ENCODE results near the gene ANKS6. TPM values are rescaled to one million over a fixed set of nuclear protein-coding genes. Genes with fewer than 3 reads are reported as not detected.
A peak's percentile ranks its signal among the peaks of the same experiment; 100 is the strongest.

Gene ANKS6
- total RNA-seq, 6 donors from 2014 or later, result 25.6 to 56.2 (median 34.2) TPM

DNA sequence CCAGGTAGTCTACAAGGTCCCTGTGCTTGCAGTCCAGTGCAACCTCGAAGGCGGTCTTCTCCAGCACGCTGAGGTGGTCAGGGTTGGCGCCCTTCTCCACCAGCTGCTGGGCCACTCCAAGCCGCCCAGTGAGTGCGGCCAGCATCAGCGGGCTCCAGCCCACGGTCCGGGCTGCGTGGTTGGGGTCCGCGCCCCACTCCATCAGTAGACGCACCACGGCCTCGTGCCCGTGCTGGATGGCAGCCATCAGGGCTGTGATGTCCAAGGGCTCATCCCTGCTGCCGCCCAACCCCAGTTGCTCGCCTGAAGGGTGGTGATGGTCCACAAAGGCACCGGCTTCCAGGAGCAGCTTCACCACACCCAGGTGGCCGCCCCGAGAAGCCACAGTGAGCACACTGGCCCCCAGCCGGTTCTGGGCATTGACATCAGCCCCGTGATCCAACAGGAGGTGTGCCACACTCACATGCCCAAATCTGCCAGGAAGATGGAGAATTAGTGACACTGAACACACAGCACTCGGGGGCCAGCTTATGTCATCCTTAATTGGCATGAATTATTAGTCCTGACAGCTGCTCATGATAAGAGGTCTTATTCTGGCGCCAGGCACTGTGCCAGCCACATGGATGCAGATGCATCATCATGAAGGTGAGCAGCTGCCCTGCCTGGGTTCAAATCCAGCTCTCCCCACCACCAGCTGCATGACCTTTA, 6.1 kb downstream of the ANKS6 start:
- H3K27ac ChIP-seq, result no peak overlapping the region
- peaks cover 12 to 38% (median 21%) of the 10 kb centered on the region in 4 donors for H3K4me1 ChIP-seq
- H3K36me3 ChIP-seq, result peaks cover 0 to 21% (median 5%) of the 10 kb centered on the region in 4 donors
- no peaks in the 10 kb centered on the region for H3K9me3 ChIP-seq
- TF ChIP-seq, protein P1, sequence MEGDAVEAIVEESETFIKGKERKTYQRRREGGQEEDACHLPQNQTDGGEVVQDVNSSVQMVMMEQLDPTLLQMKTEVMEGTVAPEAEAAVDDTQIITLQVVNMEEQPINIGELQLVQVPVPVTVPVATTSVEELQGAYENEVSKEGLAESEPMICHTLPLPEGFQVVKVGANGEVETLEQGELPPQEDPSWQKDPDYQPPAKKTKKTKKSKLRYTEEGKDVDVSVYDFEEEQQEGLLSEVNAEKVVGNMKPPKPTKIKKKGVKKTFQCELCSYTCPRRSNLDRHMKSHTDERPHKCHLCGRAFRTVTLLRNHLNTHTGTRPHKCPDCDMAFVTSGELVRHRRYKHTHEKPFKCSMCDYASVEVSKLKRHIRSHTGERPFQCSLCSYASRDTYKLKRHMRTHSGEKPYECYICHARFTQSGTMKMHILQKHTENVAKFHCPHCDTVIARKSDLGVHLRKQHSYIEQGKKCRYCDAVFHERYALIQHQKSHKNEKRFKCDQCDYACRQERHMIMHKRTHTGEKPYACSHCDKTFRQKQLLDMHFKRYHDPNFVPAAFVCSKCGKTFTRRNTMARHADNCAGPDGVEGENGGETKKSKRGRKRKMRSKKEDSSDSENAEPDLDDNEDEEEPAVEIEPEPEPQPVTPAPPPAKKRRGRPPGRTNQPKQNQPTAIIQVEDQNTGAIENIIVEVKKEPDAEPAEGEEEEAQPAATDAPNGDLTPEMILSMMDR (IDR thresholded peaks at IDR 0.05), result no peak
- TF ChIP-seq POLR2AphosphoS5 (IDR thresholded peaks at IDR 0.05) (no peak), POLR2A (IDR thresholded peaks at IDR 0.05) (no peak), EP300 (IDR thresholded peaks at IDR 0.05) (no peak)
- ATAC-seq (ENCODE audit: low FRiP score in 2 of 2), result no peak
- DNase-seq, result peak in 1 of 2 donors; percentile 77
- H3K27me3 ChIP-seq, result no peaks in the 10 kb centered on the region
- 94 to 100% methylated on average over 5 to 24 of the region's 25 CpGs for WGBS, 2 donors
- H3K4me3 ChIP-seq, result no peak overlapping the region

- WGBS, 2 donors, result 94 to 100% methylated on average over 3 to 5 of the region's 5 CpGs
- DNase-seq (no peak), ATAC-seq (ENCODE audit: low FRiP score in 2 of 2) (no peak)
- Histone ChIP-seq H3K9me3 (no peaks in the 10 kb centered on the region), H3K27ac (no peak overlapping the region), H3K4me3 (no peak overlapping the region), H3K36me3 (peaks cover 0 to 21% (median 5%) of the 10 kb centered on the region in 4 donors), H3K27me3 (no peaks in the 10 kb centered on the region), H3K4me1 (peaks cover 9 to 31% (median 17%) of the 10 kb centered on the region in 4 donors)
- no peak for TF ChIP-seq POLR2A (IDR thresholded peaks at IDR 0.05)
- no peak for TF ChIP-seq POLR2AphosphoS5 (IDR thresholded peaks at IDR 0.05)
- no peak for TF ChIP-seq EP300 (IDR thresholded peaks at IDR 0.05)
- TF ChIP-seq, protein P1 (IDR thresholded peaks at IDR 0.05), result no peak
Observed at GRCh38 chr9:98789483-98790133, 6.7 kb downstream of the ANKS6 start.

DNA sequence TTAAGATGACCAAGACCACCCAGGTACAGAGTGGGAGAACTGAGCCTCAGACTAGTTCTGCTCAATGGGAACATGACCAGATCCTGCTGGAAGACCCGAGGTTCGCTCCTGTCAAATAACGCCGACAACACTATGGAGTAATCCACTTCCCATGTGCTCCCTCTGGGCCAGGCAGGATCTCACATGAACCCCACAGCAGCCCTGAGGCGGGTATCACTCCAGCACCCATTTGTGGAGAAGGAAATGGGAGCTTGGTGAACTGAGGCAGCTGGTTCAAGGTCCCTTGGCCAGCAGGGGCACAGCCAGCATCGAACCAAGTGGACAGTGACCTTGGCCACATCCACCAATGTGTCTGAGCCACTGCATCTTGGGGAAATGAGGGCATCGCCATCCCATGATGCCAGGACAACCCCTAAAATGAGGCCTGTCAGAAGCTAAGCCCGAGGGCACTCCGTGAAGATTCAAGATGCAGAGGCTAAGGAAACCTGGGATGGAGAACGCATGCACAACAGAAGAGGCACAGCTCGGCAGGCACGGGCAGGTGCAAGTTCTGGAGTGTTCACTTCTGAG, 8.5 kb downstream of the ANKS6 start:
- peaks cover 9 to 20% (median 13%) of the 10 kb centered on the region in 4 donors for H3K4me1 ChIP-seq
- DNase-seq (no peak), ATAC-seq (ENCODE audit: low FRiP score in 2 of 2) (no peak)
- 93 to 95% methylated on average over 9 to 12 of the region's 12 CpGs for WGBS, 2 donors
- no peak overlapping the region for H3K27ac ChIP-seq
- H3K9me3 ChIP-seq, result no peaks in the 10 kb centered on the region
- no peak overlapping the region for H3K4me3 ChIP-seq
- no peaks in the 10 kb centered on the region for H3K27me3 ChIP-seq
- peaks cover 0 to 33% (median 9%) of the 10 kb centered on the region in 4 donors for H3K36me3 ChIP-seq
- no peak for TF ChIP-seq POLR2AphosphoS5 (IDR thresholded peaks at IDR 0.05)
- TF ChIP-seq EP300 (IDR thresholded peaks at IDR 0.05), result no peak
- no peak for TF ChIP-seq POLR2A (IDR thresholded peaks at IDR 0.05)
- TF ChIP-seq, protein P1 (IDR thresholded peaks at IDR 0.05), result no peak

DNA sequence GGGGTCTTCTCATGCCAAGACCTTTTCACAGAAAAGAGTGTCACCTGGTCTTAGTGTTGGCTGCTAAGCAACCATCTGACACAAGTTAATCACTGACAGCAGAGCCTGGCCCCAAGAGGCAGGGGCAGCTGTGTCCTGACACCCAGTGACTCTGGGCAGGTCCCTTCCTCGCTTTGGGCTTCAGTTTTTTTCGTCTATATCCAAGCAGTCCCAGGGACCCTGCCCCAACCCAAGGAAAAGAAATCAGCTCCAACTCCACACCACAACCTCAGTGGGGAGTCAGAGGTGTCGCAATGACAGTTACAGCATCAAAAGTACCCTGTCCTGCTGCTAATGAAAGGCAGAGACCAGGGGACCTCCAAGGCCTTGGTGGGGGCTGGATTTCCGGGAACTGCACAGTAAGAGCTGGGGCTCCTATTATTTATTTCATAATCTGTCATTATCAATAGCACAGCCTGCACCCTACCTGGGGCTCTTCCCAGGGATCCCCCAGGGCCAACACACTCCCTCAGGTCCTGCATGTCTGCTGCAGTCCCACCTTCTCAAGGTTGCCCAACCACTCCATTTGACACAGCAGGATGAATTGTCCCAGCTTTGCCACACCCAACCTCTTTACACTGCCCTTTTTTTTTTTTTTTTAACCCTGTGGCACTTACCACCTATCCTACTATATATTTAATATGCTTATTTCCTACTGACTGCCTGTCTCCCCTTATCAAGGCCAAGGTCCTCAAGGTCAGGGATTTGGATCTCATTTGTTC, 9.4 kb downstream of the ANKS6 start:
- ATAC-seq (ENCODE audit: low FRiP score in 2 of 2) (no peak), DNase-seq (no peak)
- Histone ChIP-seq H3K36me3 (peaks cover 0 to 38% (median 9%) of the 10 kb centered on the region in 4 donors), H3K27ac (no peak overlapping the region), H3K9me3 (no peaks in the 10 kb centered on the region), H3K4me1 (peaks cover 9 to 21% (median 13%) of the 10 kb centered on the region in 4 donors), H3K4me3 (no peak overlapping the region), H3K27me3 (no peaks in the 10 kb centered on the region)
- 78 to 96% methylated on average over 4 of the region's 4 CpGs for WGBS, 2 donors
- TF ChIP-seq EP300 (IDR thresholded peaks at IDR 0.05) (no peak), POLR2A (IDR thresholded peaks at IDR 0.05) (no peak), POLR2AphosphoS5 (IDR thresholded peaks at IDR 0.05) (no peak)
- TF ChIP-seq, protein P1 (IDR thresholded peaks at IDR 0.05), result no peak

Measured in upper lobe of left lung (tissue), 6 donors.